ENCODE data around the gene CNIH4.

GRCh38 chr1:224375059-224375458 lies 18.4 kb downstream of the CNIH4 start:
- no peak for TF ChIP-seq CTCF (IDR thresholded peaks at IDR 0.05)
- TF ChIP-seq USF2 (IDR thresholded peaks at IDR 0.05; ENCODE audit: borderline replicate concordance, low read depth, low read length): no peak
- no peak for TF ChIP-seq TAF1 (IDR thresholded peaks at IDR 0.05; ENCODE audit: borderline replicate concordance, low read depth, low read length)
- TF ChIP-seq EZH2phosphoT487 (IDR thresholded peaks at IDR 0.05; ENCODE audit: borderline replicate concordance, low read depth): no peak
